ENCODE measurements around the gene ATF7. TPM values are rescaled to one million over a fixed set of nuclear protein-coding genes. Genes with fewer than 3 reads are reported as not detected.
"Not testable (repeated sequence)": the region's sequence is repeated elsewhere in the genome, so short reads cannot be mapped to it uniquely, and the experiment has no call there.

The ATF7 gene
- total RNA-seq, 4 donors from 2014 or later = 12.5 to 28.0 (median 20.6) TPM

- WGBS, 2 donors = 68 to 71% methylated on average over 2 of the region's 2 CpGs
- H3K27ac ChIP-seq = no peak overlapping the region
- H3K9me3 ChIP-seq = no peaks in the 10 kb centered on the region
- H3K4me1 ChIP-seq = peaks cover 0 to 38% (median 17%) of the 10 kb centered on the region in 3 donors
- intact Hi-C loops (cut with DNase I) = no loop called here
- peaks cover 0 to 7% (median 0%) of the 10 kb centered on the region in 3 donors for H3K36me3 ChIP-seq
- no peak for DNase-seq
- TF ChIP-seq POLR2A (IDR thresholded peaks at IDR 0.05) = no peak
- TF ChIP-seq, protein P1, sequence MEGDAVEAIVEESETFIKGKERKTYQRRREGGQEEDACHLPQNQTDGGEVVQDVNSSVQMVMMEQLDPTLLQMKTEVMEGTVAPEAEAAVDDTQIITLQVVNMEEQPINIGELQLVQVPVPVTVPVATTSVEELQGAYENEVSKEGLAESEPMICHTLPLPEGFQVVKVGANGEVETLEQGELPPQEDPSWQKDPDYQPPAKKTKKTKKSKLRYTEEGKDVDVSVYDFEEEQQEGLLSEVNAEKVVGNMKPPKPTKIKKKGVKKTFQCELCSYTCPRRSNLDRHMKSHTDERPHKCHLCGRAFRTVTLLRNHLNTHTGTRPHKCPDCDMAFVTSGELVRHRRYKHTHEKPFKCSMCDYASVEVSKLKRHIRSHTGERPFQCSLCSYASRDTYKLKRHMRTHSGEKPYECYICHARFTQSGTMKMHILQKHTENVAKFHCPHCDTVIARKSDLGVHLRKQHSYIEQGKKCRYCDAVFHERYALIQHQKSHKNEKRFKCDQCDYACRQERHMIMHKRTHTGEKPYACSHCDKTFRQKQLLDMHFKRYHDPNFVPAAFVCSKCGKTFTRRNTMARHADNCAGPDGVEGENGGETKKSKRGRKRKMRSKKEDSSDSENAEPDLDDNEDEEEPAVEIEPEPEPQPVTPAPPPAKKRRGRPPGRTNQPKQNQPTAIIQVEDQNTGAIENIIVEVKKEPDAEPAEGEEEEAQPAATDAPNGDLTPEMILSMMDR (IDR thresholded peaks at IDR 0.05) = no peak
- no peak overlapping the region for H3K4me3 ChIP-seq
- H3K27me3 ChIP-seq = no peaks in the 10 kb centered on the region
Measured at GRCh38 chr12:53568809-53569557, 57.2 kb downstream of the ATF7 start.

- H3K27me3 ChIP-seq = no peaks in the 10 kb centered on the region
- peaks cover 0 to 7% (median 0%) of the 10 kb centered on the region in 3 donors for H3K36me3 ChIP-seq
- H3K27ac ChIP-seq = no peak overlapping the region
- TF ChIP-seq, protein P1 (IDR thresholded peaks at IDR 0.05) = no peak
- no peak for TF ChIP-seq POLR2A (IDR thresholded peaks at IDR 0.05)
- whole genome bisulfite sequencing, 2 donors = 58 to 82% methylated on average over 6 of the region's 6 CpGs
- no peak overlapping the region for H3K4me3 ChIP-seq
- peaks cover 0 to 45% (median 19%) of the 10 kb centered on the region in 3 donors for H3K4me1 ChIP-seq
- intact Hi-C loops (cut with DNase I) = no loop called here
- no peak for DNase-seq
- H3K9me3 ChIP-seq = no peaks in the 10 kb centered on the region
Measured at GRCh38 chr12:53567961-53568808, 58.0 kb downstream of the ATF7 start.

- H3K27ac ChIP-seq; DNase-seq; H3K36me3 ChIP-seq; H3K4me3 ChIP-seq; H3K27me3 ChIP-seq; intact Hi-C loops (cut with DNase I); H3K9me3 ChIP-seq: not testable (repeated sequence)
- WGBS, 2 donors = 93 to 98% methylated on average over 5 of the region's 5 CpGs
- H3K4me1 ChIP-seq = peaks cover 5 to 67% (median 36%) of the 10 kb centered on the region in 3 donors
Measured at GRCh38 chr12:53565376-53565775, 60.8 kb downstream of the ATF7 start.

- Histone ChIP-seq H3K27ac (no peak overlapping the region), H3K27me3 (no peaks in the 10 kb centered on the region)
- intact Hi-C loops (cut with DNase I) = no loop called here
Measured at GRCh38 chr12:53564941-53565340, 61.2 kb downstream of the ATF7 start.

DNA sequence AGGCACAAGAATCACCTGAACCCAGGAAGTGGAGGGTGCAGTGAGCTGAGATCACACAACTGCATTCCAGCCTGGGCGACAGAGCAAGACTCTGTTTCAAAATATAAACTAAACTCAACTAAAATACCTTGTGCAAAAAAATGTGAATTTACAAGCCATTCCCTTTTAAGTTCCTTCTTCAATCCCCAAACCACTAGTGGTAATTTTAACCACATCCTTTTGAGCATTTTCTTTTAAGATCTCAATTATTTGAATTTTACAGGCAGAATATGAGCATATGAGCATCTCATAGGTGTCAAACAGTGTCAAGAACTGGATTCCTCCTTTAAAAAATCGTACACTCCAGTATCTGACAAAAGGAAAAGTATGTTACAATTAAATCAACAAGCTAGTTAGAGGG lies 61.9 kb downstream of the ATF7 start:
- 72 to 73% methylated on average over 2 of the region's 2 CpGs for WGBS, 2 donors
- no peak overlapping the region for H3K27ac ChIP-seq
- intact Hi-C loops (cut with DNase I) = no loop called here
- no peaks in the 10 kb centered on the region for H3K36me3 ChIP-seq
- H3K4me3 ChIP-seq = no peak overlapping the region
- DNase-seq = no peak
- TF ChIP-seq, protein P1 (IDR thresholded peaks at IDR 0.05) = no peak
- TF ChIP-seq POLR2A (IDR thresholded peaks at IDR 0.05) = no peak
- H3K9me3 ChIP-seq = no peaks in the 10 kb centered on the region
- peaks cover 5 to 67% (median 37%) of the 10 kb centered on the region in 3 donors for H3K4me1 ChIP-seq
- no peaks in the 10 kb centered on the region for H3K27me3 ChIP-seq

More at GRCh38 chr12:53564941-53565340, 61.2 kb downstream of the ATF7 start:
- peaks cover 5 to 72% (median 37%) of the 10 kb centered on the region in 3 donors for H3K4me1 ChIP-seq
- H3K9me3 ChIP-seq = no peaks in the 10 kb centered on the region
- no peak for DNase-seq
- no peak for TF ChIP-seq POLR2A (IDR thresholded peaks at IDR 0.05)
- TF ChIP-seq, protein P1 (IDR thresholded peaks at IDR 0.05) = no peak
- H3K4me3 ChIP-seq = no peak overlapping the region
- H3K36me3 ChIP-seq = no peaks in the 10 kb centered on the region

Measured in esophagus squamous epithelium (tissue), 5 donors.